Neural cell (in vitro differentiated cells): Measurements from ENCODE around the gene ZNF473. TPM values are rescaled to one million over a fixed set of nuclear protein-coding genes. Genes with fewer than 3 reads are reported as not detected.
"Not testable (repeated sequence)": the region's sequence is repeated elsewhere in the genome, so short reads cannot be mapped to it uniquely, and the experiment has no call there.

Experiments used
- H2AFZ ChIP-seq: fragments of 200-600, 300-800 bp; sonication (generic), shearing (Covaris generic); 2 replicates; pipeline ENCODE4 v1.6.0; 2014; ENCODE audit warnings: low read depth, mild to moderate bottlenecking, antibody characterized with exemption, low read length, moderate library complexity
- H3F3A ChIP-seq: fragments of 200-600 bp; shearing (Covaris generic); 2 replicates; pipeline ENCODE4 v1.6.1; 2016; ENCODE audit warnings: mild to moderate bottlenecking, moderate library complexity, mixed read lengths, antibody characterized with exemption, low read length; ENCODE audit not compliant: insufficient read depth, poor library complexity, severe bottlenecking
- H3K27ac ChIP-seq: fragments of 200-600, 300-800 bp; sonication (generic), shearing (Covaris generic); 2 replicates; pipeline ENCODE4 v1.5.1; 2014; ENCODE audit warnings: mild to moderate bottlenecking, low read length, moderate library complexity
- H3K27me3 ChIP-seq: fragments of 300-800, 200-600 bp; sonication (generic), shearing (Covaris generic); 2 replicates; pipeline ENCODE4 v1.6.0; 2014; ENCODE audit warnings: mild to moderate bottlenecking, low read depth, low read length, moderate library complexity; ENCODE audit not compliant: insufficient read depth
- H3K36me3 ChIP-seq: fragments of 300-800, 200-600 bp; sonication (generic), shearing (Covaris generic); 2 replicates; pipeline ENCODE4 v1.5.1; 2014; ENCODE audit warnings: mild to moderate bottlenecking, antibody characterized with exemption, low read length, moderate library complexity; ENCODE audit not compliant: insufficient read depth
- H3K4me2 ChIP-seq: fragments of 300-800, 200-600 bp; sonication (generic), shearing (Covaris generic); 2 replicates; pipeline ENCODE4 v1.6.0; 2014; ENCODE audit warnings: mild to moderate bottlenecking, low read length
- H3K4me3 ChIP-seq: fragments of 300-800, 200-600 bp; sonication (generic), shearing (Covaris generic); 2 replicates; pipeline ENCODE4 v1.5.1; 2014; ENCODE audit warnings: mild to moderate bottlenecking, low read length, moderate library complexity
- H3K79me2 ChIP-seq: fragments of 200-600 bp; shearing (Covaris generic); replicated peaks from 2 replicates; pipeline ENCODE4 v1.6.0; 2014; ENCODE audit warnings: mild to moderate bottlenecking, low read length, moderate library complexity; ENCODE audit not compliant: insufficient read depth
- H3K9ac ChIP-seq: fragments of 300-800, 200-600 bp; sonication (generic), shearing (Covaris generic); 2 replicates; pipeline ENCODE4 v1.6.1; 2016; ENCODE audit warnings: mild to moderate bottlenecking, low read length, mixed read lengths
- H3K9me2 ChIP-seq: fragments of 200-600 bp; shearing (Covaris generic); 2 replicates; pipeline ENCODE4 v1.6.1; 2016; ENCODE audit warnings: mild to moderate bottlenecking, low read length, mixed read lengths; ENCODE audit not compliant: insufficient read depth
- H3K9me3 ChIP-seq: fragments of 200-600, 300-800 bp; sonication (generic), shearing (Covaris generic); 2 replicates; pipeline ENCODE4 v1.6.1; 2016; ENCODE audit warnings: mild to moderate bottlenecking, mixed run types, low read length, moderate library complexity, mixed read lengths
- H4K20me1 ChIP-seq: fragments of 200-600 bp; shearing (Covaris generic); 2 replicates; pipeline ENCODE4 v1.6.1; 2016; ENCODE audit warnings: mild to moderate bottlenecking, mixed run types; ENCODE audit not compliant: insufficient read depth
- CTCF ChIP-seq: fragments of 450-650 bp; IDR thresholded peaks from 2 replicates; pipeline ENCODE4 v1.5.1; 2014; ENCODE audit warnings: antibody characterized with exemption, mild to moderate bottlenecking, moderate library complexity; ENCODE audit not compliant: poor library complexity, severe bottlenecking
- EP300 ChIP-seq: fragments of 450-650 bp; conservative IDR thresholded peaks from 2 replicates; pipeline ENCODE4 v1.6.1; 2014; ENCODE audit warnings: antibody characterized with exemption, mild to moderate bottlenecking, moderate library complexity; ENCODE audit not compliant: poor library complexity, severe bottlenecking
- EZH2 ChIP-seq: fragments of 200-600, 300-800 bp; shearing (Covaris generic), sonication (generic); IDR thresholded peaks from 2 replicates; pipeline ENCODE4 v1.6.1; 2014; ENCODE audit warnings: antibody characterized with exemption, low read length, borderline replicate concordance, mild to moderate bottlenecking; ENCODE audit not compliant: insufficient read depth, poor library complexity, severe bottlenecking
- MXI1 ChIP-seq: fragments of 450-650 bp; conservative IDR thresholded peaks from 2 replicates; pipeline ENCODE4 v1.6.1; 2014; ENCODE audit warnings: antibody characterized with exemption, mild to moderate bottlenecking; ENCODE audit not compliant: poor library complexity, severe bottlenecking
- POLR2AphosphoS5 ChIP-seq: IDR thresholded peaks from 2 replicates; pipeline ENCODE4 v1.6.1; 2012
- RAD21 ChIP-seq: fragments of 450-650 bp; conservative IDR thresholded peaks from 2 replicates; pipeline ENCODE4 v1.6.1; 2014; ENCODE audit warnings: antibody characterized with exemption, mild to moderate bottlenecking, moderate library complexity
- SMC3 ChIP-seq: fragments of 450-650 bp; conservative IDR thresholded peaks from 2 replicates; pipeline ENCODE4 v1.6.1; 2014; ENCODE audit warnings: antibody characterized with exemption, mild to moderate bottlenecking, moderate library complexity; ENCODE audit not compliant: poor library complexity
- TAF1 ChIP-seq: IDR thresholded peaks from 2 replicates; pipeline ENCODE4 v1.6.1; 2012; ENCODE audit warnings: low read depth
- polyA plus RNA-seq: library from polyadenylated mRNA; depleted of rRNA; stranded (reverse); fragments of >200 nt; gene quantifications from 2 replicates; pipeline ENCODE4 v1.2.3, GENCODE V29; 2014
- TF ChIP-seq, protein P1 (sequence below): IDR thresholded peaks from 2 replicates; pipeline ENCODE4 v1.6.1; 2012; ENCODE audit warnings: borderline replicate concordance

Gene ZNF473
- polyA plus RNA-seq, 1 donor from 2014 or later: 8.4 TPM

DNA sequence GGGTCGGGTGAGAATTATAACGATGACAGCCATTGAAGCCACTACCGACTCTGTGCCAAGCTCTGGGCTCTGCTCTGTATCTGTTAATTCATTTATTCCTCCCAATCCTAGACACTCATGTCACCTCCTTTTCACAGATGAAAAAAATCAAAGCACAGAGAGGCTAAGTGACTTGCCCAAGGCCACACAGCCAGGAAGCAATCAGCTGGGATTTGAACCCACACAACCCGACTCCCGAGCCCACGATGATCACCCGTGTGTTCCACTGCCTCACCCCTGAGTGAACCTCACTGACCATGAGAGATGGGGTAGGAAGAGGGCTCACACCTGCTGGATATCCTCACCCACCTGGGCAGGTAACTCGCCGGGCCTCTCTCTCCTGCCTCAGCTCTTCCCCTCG lies 40.1 kb downstream of the ZNF473 start:
- Histone ChIP-seq H3K9me2 (no peaks in the 10 kb centered on the region), H3K79me2 (no peaks in the 10 kb centered on the region), H3K27me3 (no peaks in the 10 kb centered on the region), H2AFZ (no peak overlapping the region), H3K27ac (no peak overlapping the region), H3F3A (no peaks in the 10 kb centered on the region), H3K4me2 (no peak overlapping the region), H3K9ac (no peak overlapping the region), H4K20me1 (no peaks in the 10 kb centered on the region), H3K36me3 (no peaks in the 10 kb centered on the region), H3K4me3 (no peak overlapping the region), H3K9me3 (no peaks in the 10 kb centered on the region)
- TF ChIP-seq EP300 (no peak), EZH2 (no peak), POLR2AphosphoS5 (no peak), TAF1 (no peak), CTCF (no peak), SMC3 (no peak), MXI1 (no peak), RAD21 (no peak)
- TF ChIP-seq, protein P1, sequence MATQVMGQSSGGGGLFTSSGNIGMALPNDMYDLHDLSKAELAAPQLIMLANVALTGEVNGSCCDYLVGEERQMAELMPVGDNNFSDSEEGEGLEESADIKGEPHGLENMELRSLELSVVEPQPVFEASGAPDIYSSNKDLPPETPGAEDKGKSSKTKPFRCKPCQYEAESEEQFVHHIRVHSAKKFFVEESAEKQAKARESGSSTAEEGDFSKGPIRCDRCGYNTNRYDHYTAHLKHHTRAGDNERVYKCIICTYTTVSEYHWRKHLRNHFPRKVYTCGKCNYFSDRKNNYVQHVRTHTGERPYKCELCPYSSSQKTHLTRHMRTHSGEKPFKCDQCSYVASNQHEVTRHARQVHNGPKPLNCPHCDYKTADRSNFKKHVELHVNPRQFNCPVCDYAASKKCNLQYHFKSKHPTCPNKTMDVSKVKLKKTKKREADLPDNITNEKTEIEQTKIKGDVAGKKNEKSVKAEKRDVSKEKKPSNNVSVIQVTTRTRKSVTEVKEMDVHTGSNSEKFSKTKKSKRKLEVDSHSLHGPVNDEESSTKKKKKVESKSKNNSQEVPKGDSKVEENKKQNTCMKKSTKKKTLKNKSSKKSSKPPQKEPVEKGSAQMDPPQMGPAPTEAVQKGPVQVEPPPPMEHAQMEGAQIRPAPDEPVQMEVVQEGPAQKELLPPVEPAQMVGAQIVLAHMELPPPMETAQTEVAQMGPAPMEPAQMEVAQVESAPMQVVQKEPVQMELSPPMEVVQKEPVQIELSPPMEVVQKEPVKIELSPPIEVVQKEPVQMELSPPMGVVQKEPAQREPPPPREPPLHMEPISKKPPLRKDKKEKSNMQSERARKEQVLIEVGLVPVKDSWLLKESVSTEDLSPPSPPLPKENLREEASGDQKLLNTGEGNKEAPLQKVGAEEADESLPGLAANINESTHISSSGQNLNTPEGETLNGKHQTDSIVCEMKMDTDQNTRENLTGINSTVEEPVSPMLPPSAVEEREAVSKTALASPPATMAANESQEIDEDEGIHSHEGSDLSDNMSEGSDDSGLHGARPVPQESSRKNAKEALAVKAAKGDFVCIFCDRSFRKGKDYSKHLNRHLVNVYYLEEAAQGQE: no peak

DNA sequence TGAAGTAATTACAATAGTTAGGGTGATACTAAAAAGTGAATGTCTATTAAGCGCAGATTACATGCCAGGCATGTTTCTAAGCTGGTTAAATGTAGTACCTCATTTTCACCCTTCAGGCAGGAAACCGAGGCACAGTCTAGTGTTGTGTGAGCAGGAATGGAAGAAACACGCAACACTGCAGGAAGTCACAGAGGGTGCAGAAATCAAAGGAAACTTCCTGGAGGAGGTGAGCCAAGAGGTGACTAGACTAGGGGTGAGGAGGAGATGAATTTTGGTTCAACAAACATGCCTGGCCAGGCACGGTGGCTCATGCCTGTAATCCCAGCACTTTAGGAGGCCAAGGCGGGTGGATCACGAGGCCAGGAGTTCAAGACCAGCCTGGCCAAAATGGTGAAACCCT lies 41.8 kb downstream of the ZNF473 start:
- Histone ChIP-seq H3K27me3 (no peaks in the 10 kb centered on the region), H4K20me1 (no peaks in the 10 kb centered on the region), H3K4me3 (no peak overlapping the region), H3K9me2 (no peaks in the 10 kb centered on the region), H3K4me2 (no peak overlapping the region), H3K9me3 (no peaks in the 10 kb centered on the region), H3K36me3 (no peaks in the 10 kb centered on the region), H3K79me2 (no peaks in the 10 kb centered on the region), H3K9ac (no peak overlapping the region), H3F3A (no peaks in the 10 kb centered on the region), H2AFZ (no peak overlapping the region), H3K27ac (no peak overlapping the region)
- TF ChIP-seq RAD21 (no peak), MXI1 (no peak), EZH2 (no peak), SMC3 (no peak), POLR2AphosphoS5 (no peak), TAF1 (no peak), CTCF (no peak), EP300 (no peak)
- TF ChIP-seq, protein P1: no peak

DNA sequence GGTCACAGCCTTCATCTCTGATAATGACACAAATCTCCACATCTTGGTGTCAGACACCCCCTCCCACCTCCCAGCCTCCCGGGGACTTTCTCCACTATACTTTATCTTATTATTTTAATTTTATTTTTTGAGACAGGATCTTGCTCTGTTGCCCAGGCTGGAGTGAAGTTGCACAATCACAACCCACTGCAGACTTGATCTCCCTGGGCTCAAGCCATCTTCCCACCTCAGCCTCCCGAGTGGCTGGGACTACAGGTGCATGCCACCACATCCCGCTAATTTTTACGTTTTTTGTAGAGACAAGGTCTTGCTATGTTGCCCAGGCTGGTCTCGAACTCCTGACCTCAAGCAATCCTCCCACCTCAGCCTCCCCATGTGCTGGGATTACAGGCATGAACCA lies 42.6 kb downstream of the ZNF473 start:
- not testable (repeated sequence) for H3K27ac ChIP-seq, H3K79me2 ChIP-seq, H3K27me3 ChIP-seq, H3K36me3 ChIP-seq, H3K9ac ChIP-seq, H2AFZ ChIP-seq, H3F3A ChIP-seq, H3K4me3 ChIP-seq, H3K4me2 ChIP-seq, H3K9me2 ChIP-seq, H4K20me1 ChIP-seq, H3K9me3 ChIP-seq
